ENCODE data around the gene GLRX5. TPM values are rescaled to one million over a fixed set of nuclear protein-coding genes. Genes with fewer than 3 reads are reported as not detected.

Gene GLRX5
- total RNA-seq, 1 experiment from 2014 or later, result 58.0 TPM

- CTCF ChIA-PET, result no interaction called here
- Mint-ChIP-seq H3K27me3 (ENCODE audit: unreplicated experiment) (no peaks in the 10 kb centered on the region), H3K9me3 (ENCODE audit: low read depth, unreplicated experiment) (no peaks in the 10 kb centered on the region), H3K4me1 (ENCODE audit: low read depth, unreplicated experiment) (peaks cover 44% of the 10 kb centered on the region), H3K4me3 (ENCODE audit: low read depth, unreplicated experiment) (peak overlapping the region; percentile 82), H3K27ac (ENCODE audit: unreplicated experiment) (peak overlapping the region; percentile 8), H3K36me3 (ENCODE audit: insufficient read depth, unreplicated experiment) (peaks cover 57% of the 10 kb centered on the region)
- no TSS peak for BruUV-seq (replicated peaks)
- no peak for TF ChIP-seq CTCF (IDR thresholded peaks at IDR 0.05; ENCODE audit: unreplicated experiment)
- DNase-seq, result no peak
- intact Hi-C loops (cut with micrococcal nuclease; ENCODE audit: unreplicated experiment), result loop anchor here (2.0 to 10.0 kb wide), 2 partner anchors 71 to 377 kb away; partner anchors contain the start of gene DICER1
Measured at GRCh38 chr14:95531969-95532368, 2.9 kb upstream of the GLRX5 start.

GRCh38 chr14:95533391-95533821 is 1.4 kb upstream of the GLRX5 start:
- no TSS peak for BruUV-seq (replicated peaks)
- no peak for TF ChIP-seq CTCF (IDR thresholded peaks at IDR 0.05; ENCODE audit: unreplicated experiment)
- peak overlapping the region; percentile 82 for H3K4me3 Mint-ChIP-seq (ENCODE audit: low read depth, unreplicated experiment)
- no peaks in the 10 kb centered on the region for H3K9me3 Mint-ChIP-seq (ENCODE audit: low read depth, unreplicated experiment)
- DNase-seq, result no peak
- CTCF ChIA-PET, result interaction anchor here (3.0 kb wide), 1 partner anchor 91 kb away, joined by 12 read pairs; no protein-coding TSS in a partner anchor
- H3K27me3 Mint-ChIP-seq (ENCODE audit: unreplicated experiment), result no peaks in the 10 kb centered on the region
- H3K36me3 Mint-ChIP-seq (ENCODE audit: insufficient read depth, unreplicated experiment), result peaks cover 57% of the 10 kb centered on the region
- peak overlapping the region; percentile 97 for H3K27ac Mint-ChIP-seq (ENCODE audit: unreplicated experiment)
- intact Hi-C loops (cut with micrococcal nuclease; ENCODE audit: unreplicated experiment), result loop anchor here (10.0 kb wide), 1 partner anchor 379 kb away; the partner anchor contains the start of gene DICER1
- H3K4me1 Mint-ChIP-seq (ENCODE audit: low read depth, unreplicated experiment), result peaks cover 53% of the 10 kb centered on the region

DNA sequence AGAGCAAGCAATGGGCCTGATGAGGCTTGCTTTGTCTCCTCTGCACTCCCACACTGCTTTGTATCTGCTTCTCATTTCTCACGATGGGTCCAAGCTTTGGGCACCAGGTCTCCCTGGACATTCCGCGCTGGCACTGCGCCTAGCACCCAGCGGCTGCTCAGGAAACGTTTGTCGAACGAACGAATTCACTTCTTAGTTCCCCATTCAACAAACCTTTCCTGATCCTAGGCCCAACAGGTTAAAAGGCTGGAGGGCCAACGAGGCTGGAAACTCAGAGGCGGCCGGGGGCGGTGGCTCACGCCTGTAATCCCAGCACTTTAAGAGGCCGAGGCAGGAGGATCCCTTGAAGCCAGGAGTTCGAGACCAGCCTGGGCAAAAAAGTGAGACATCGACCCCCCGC is 1.0 kb upstream of the GLRX5 start:
- TF ChIP-seq CTCF (IDR thresholded peaks at IDR 0.05; ENCODE audit: unreplicated experiment), result no peak
- peak overlapping the region; percentile 82 for H3K4me3 Mint-ChIP-seq (ENCODE audit: low read depth, unreplicated experiment)
- peak overlapping the region; percentile 97 for H3K27ac Mint-ChIP-seq (ENCODE audit: unreplicated experiment)
- H3K4me1 Mint-ChIP-seq (ENCODE audit: low read depth, unreplicated experiment), result peaks cover 53% of the 10 kb centered on the region
- intact Hi-C loops (cut with micrococcal nuclease; ENCODE audit: unreplicated experiment), result loop anchor here (10.0 kb wide), 1 partner anchor 379 kb away; the partner anchor contains the start of gene DICER1
- TSS peak; percentile 74 for BruUV-seq (replicated peaks)
- CTCF ChIA-PET, result interaction anchor here (3.0 kb wide), 1 partner anchor 91 kb away, joined by 12 read pairs; no protein-coding TSS in a partner anchor
- no peak for DNase-seq
- H3K36me3 Mint-ChIP-seq (ENCODE audit: insufficient read depth, unreplicated experiment), result peaks cover 57% of the 10 kb centered on the region
- H3K9me3 Mint-ChIP-seq (ENCODE audit: low read depth, unreplicated experiment), result no peaks in the 10 kb centered on the region
- no peaks in the 10 kb centered on the region for H3K27me3 Mint-ChIP-seq (ENCODE audit: unreplicated experiment)

- H3K4me1 Mint-ChIP-seq (ENCODE audit: low read depth, unreplicated experiment), result peaks cover 46% of the 10 kb centered on the region
- H3K27me3 Mint-ChIP-seq (ENCODE audit: unreplicated experiment), result no peaks in the 10 kb centered on the region
- peak overlapping the region; percentile 73 for H3K27ac Mint-ChIP-seq (ENCODE audit: unreplicated experiment)
- no peaks in the 10 kb centered on the region for H3K9me3 Mint-ChIP-seq (ENCODE audit: low read depth, unreplicated experiment)
- CTCF ChIA-PET, result interaction anchor here (3.0 kb wide), 1 partner anchor 93 kb away, joined by 12 read pairs; no protein-coding TSS in a partner anchor
- H3K4me3 Mint-ChIP-seq (ENCODE audit: low read depth, unreplicated experiment), result peak overlapping the region; percentile 82
- no TSS peak for BruUV-seq (replicated peaks)
- no peak for DNase-seq
- intact Hi-C loops (cut with micrococcal nuclease; ENCODE audit: unreplicated experiment), result loop anchor here (10.0 kb wide), 1 partner anchor 381 kb away; the partner anchor contains the start of gene DICER1
- peaks cover 57% of the 10 kb centered on the region for H3K36me3 Mint-ChIP-seq (ENCODE audit: insufficient read depth, unreplicated experiment)
- TF ChIP-seq CTCF (IDR thresholded peaks at IDR 0.05; ENCODE audit: unreplicated experiment), result no peak
Measured at GRCh38 chr14:95535226-95536021, 574 bp downstream of the GLRX5 start.

Data from Calu3 (cell line).